Astrocyte of the hippocampus (primary cell): ENCODE results near the gene INIP.
"Not testable (repeated sequence)": the region's sequence is repeated elsewhere in the genome, so short reads cannot be mapped to it uniquely, and the experiment has no call there.

Experiments
- DNase-seq: peaks from one replicate; pipeline ENCODE4 v3.0.0; 2011; ENCODE audit warnings: low read depth, low spot score

The INIP gene

GRCh38 chr9:112673221-112673620, 44.7 kb downstream of the INIP start:
- not testable (repeated sequence) for DNase-seq

DNA sequence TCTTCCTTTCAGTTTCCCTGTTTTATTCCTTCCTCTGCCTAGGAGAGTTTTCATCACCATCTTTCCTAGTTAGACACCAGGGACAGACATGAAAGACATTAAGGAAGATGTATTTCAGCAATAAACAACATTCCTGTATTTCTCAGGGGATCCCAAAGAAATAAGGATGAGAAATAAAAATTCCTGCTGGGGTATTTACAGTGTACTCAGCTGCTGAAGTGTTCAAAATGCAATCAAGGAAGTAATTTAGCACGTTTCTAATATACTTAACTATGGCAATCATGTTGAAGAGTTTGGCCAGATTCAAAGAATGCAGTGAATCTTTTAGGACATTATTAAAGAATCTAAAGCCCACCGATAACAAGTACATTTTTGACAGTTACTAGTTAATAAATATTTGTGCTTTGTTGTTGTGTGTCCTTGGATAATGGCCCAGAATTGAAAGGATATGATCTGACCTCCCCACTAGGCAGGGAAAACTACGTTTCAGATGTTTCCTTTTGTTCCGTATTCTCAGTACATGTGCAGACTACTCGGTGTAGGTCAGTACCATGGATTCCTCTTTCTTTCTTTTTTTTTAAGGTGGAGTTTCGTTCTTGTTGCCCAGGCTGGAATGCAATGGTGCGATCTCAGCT, 46.8 kb downstream of the INIP start:
- DNase-seq = no peak

- no peak for DNase-seq
Measured at GRCh38 chr9:112669326-112669725, 48.6 kb downstream of the INIP start.

- DNase-seq = no peak
Measured at GRCh38 chr9:112665347-112665746, 52.6 kb downstream of the INIP start.

DNA sequence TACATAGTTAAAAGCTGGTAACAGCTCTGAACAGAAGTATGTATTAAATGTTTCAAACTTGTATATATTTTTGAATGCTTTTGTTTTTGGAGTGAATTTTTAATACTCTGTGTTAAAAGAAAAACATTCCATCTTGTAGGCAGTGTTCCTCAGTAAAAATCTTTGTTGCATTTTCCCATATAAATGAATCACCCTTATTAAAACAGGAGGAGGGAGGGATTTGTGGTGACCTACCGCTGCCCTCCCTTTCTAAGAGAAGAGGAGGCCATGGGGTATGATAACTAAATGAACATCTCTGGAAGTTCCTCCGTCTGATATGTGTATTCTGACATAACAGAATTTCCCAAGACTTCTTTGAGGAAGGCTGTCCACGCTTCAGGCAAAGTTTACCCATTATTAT, 53.4 kb downstream of the INIP start:
- DNase-seq = no peak

- DNase-seq = no peak
Measured at GRCh38 chr9:112663681-112664080, 54.2 kb downstream of the INIP start.

DNA sequence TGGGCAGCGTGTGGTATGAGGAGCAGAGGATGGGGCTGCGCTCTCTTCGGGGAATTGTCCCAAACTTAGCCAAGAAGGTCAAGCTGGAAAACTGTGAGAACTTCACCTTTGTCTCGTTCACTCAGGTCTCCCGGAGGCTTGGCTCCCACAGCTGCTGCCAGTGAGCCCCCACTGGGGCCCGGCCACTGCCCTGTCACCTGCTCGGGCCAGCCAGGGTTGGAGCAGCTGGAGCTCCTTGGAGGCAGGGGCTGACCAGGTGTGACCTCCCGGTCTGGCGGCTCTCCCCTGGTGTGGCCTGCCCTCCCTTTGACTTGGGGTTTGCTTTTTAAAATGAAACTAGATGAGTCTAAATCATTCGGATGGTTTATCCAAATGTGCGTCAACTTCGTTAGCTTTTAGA, 58.0 kb downstream of the INIP start:
- DNase-seq = no peak

DNA sequence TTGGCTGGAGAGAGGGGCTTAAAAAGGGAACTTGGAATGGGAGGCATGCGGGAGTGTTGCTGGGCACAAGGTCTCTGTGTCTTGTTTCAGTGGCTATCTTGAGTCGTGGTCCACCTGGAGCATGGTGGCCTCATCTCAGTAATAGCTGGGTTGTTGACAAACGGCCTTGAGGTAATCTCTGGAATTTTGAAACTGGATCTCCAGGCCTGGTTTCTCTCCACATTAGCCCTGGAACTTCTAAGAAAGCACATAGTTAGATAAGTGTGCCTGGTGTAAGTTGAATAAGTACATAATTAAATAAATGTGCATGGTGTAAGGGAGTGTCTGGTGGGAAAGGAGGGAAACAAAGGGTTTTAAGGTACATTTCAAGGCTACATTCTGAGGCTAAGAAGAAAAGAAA, 62.2 kb downstream of the INIP start:
- peak; percentile 8 for DNase-seq

GRCh38 chr9:112654282-112654681, 63.6 kb downstream of the INIP start:
- no peak for DNase-seq

- DNase-seq = no peak
Measured at GRCh38 chr9:112648624-112649023, 69.3 kb downstream of the INIP start.

GRCh38 chr9:112647596-112647995, 70.3 kb downstream of the INIP start:
- no peak for DNase-seq

GRCh38 chr9:112642126-112642525, 75.8 kb downstream of the INIP start:
- DNase-seq = no peak

DNA sequence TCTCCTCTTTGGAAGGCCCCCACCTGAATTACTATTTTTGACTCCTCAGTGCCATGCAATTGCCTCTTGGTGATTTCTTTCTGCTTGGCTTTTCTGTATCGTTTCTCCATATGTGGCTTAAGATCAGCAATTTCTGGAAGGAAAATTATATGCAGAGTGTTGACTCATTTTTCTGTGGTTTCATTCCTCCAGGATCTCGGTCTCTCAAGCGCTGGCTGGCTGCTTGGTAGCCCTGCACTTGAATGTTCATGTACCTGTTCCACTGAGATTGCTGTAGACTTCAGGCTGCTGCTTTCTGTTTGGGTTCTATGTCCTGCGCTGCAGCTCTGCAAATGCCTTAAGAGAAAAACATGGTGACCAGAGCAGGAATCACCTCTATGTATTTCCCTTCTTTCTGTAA, 77.6 kb downstream of the INIP start:
- DNase-seq = no peak
